MV-4-11 (cell line): ENCODE data around the gene SNX12.

ENCODE experiments used
- DNase-seq: peaks from one replicate; lab custom pipeline; 2025; lab: John Stamatoyannopoulos, UW

Gene SNX12

DNA sequence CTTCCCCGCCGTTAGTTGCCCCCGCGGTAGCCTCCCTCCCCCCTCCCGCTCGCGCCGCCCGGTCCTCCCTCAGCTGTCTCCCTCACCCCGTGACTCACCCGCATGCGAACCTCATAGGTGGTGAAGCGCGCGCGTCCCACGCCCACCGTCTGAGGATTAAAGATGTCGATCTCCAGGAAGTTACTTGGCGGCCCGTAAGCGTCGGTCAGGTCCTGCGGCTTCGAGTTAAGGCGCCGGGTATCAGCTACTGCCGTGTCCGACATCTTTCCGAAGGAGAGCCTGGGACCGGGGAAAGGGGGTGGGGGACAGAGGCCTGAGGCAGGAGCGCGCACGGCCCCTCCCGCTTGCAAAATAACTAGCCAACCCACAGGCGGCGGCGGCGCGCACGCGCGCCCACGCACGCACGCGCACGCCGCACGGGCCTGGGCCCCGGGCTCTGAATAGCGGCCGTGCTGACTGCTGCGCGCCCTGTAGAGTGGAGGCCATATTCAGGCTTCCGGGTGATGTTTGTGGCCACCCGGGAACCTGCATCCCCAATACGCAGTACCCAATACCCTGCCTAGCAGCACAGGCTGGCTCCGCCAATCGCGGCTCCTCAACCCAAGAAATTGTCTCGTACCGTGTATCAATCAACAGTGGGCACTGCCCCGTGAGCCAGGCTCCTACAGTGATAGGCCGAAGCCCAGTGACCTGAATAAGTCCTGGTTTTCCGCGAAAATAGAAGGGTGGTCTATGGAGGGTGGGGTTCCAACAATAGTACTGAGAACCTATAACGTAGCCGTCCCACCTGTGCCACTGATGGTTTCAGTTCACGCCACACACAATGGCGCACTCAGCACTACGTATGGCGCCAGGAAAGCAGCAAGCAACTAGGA is at the start of gene SNX12:
SNX12 (minus strand) TSS at position 291 of the 875 bp plus-strand sequence; CDS start at position 263, 28 bp downstream.
- DNase-seq, result peak; percentile 94

DNA sequence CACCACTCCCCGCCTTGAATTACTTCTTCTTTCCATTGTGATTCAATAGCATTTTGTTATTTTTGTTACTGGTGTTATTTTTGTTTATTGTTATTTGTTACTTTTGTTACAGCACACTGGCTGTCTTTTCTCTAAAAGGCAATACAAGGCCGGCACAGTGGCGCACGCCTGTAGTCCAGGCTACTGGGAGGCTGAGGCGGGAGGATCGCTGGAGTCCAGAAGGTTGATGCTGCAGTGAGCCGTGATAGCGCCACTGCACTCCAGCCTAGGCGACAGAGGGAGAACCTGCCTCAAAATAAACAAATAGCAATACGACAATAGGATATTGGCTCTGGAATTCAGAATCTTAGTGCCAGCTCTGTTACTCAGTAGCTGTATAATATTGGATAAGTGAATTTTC is 49.2 kb upstream of the SNX12 start:
- no peak for DNase-seq

DNA sequence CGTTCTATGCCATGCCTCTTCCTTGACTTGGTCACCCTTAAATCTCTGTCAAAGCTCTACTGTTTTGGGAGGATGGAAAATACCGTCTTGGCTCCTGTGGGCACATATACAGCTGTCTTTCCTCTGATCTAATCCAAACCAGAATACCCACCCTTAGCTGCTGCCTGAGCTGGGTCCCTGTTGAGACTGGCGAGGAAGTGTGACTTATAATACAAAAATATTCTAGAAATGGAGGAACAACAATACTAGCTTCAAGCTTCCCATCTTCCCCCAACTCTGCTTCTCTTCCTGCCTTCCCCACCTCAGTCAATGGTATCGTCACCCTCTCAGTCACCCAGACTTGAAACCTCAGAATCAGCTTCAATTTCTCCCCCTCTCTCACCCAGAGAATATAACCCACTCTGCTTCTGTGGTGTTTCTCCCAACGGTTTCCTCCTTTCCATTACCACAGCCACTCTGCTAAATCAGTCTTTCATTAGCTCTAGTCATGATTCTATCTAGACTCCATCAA is 43.8 kb upstream of the SNX12 start:
- peak; percentile 50 for DNase-seq

DNA sequence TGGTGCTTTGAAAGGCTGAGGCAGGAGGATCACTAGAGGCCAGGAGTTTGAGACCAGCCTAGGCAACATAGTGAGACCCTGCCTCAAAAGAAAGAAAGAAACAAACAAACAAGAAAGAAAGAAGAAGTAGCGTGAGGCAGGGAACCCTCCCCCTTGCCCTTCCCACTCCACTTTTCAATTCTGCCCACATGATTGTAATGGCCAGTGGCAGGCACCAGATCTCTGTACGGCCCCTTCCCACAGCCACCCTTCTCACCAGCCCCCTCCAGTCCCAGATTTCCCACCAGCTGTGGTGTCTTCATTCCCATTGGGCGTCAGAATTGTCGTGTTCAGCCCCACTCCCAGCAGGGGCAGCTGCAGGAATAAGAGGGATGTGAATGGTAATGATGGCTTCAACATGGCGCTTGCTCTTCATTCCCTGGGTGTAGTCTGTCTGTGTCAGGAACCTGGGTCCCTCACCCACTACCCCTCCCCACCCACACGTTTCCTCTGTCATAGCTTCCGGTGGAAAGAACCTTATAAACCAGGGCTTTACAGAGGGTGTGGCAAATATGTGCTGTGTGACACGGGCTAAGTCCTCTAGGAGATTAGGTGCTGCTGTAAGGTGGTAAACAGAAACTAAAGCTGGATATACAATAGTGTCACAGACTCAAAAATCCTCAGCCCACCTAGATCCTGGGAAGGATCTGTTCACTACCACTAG is 43.2 kb upstream of the SNX12 start, which contains the start of gene IL2RG:
IL2RG (minus strand) TSS at position 437 of the 703 bp plus-strand sequence; CDS start at position 399, 38 bp downstream.
- DNase-seq, result no peak

DNA sequence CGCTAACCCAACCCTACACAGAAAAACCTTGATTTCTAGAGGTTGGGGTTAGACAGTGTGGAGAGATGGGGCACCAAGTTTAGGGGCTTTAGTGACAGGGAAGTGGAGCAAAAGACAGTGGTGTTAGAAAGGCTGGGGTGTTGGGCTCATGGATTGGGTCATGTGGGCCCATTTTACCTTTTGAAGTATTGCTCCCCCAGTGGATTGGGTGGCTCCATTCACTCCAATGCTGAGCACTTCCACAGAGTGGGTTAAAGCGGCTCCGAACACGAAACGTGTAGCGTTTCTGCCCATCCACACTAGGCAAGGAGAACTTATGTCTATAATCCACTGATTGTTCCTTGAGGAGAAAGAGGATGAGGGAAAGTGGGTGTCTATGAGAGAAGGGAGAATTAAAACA is 40.9 kb upstream of the SNX12 start:
- no peak for DNase-seq

DNA sequence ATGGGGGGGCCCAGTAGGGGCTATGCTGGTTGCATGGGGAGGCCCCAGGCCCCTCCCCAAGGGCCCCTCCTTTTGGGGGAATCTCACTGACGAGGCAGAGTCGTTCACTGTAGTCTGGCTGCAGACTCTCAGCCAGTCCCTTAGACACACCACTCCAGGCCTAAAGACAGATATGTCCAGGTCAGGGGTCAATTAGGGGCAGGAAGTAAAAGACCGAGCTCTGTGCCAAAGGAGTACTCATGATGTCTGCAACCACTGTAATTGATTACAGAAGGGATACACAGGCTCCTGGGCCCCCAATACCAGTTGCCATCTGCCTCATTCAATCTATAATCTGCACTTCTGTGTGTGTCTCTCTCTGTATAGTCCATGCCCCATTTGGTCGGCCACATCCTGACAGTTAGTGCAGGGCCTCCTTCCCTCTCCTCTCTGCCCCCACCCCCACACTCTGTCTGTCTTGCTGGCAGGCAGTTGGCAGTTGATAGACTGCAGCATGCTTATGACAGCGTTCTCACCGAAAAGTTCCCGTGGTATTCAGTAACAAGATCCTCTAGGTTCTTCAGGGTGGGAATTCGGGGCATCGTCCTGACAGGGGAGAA is 39.7 kb upstream of the SNX12 start:
- DNase-seq, result peak; percentile 58

DNA sequence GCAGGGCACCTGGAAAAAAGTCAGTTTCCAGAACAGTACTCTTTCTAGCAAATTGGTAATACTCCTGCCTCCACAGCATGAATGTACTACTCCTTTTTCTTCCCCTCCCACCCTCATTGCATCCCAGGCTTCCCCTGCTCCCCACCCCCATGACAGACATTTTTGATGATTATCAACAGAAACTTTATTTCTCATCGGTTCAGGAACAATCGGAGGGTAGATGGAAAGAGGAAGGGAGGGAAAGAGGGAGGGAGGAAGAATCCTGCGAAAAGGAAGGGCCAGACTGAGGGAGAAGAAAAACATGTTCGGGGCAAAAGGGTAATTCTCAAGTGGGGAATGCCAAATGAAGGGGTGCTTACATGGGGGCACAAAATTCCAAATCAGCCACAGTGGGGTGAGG is 39.1 kb upstream of the SNX12 start:
- DNase-seq, result no peak

DNA sequence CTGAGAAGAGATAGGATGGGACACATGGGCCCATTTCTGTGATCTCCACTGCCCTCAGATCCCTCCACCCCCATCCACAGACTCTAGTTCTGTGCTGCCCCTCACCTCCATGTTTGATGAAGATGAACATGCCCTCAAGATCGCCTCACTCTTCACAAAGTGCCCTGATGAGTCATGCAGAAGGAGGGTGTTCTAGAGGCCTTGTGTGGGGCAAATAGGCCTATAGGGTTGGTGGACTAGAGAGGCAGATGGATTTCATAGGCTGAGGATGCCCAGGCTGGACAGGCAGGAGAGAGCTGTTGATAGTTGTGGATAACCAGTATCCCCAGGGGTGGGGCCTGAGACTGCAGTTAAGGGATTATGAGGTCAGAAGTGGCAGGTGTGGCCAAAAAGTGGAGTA is 38.3 kb upstream of the SNX12 start, which contains the start of gene CXorf65:
CXorf65 (minus strand) TSS at position 314 of the 400 bp plus-strand sequence; CDS start at position 130, 184 bp downstream.
- peak; percentile 59 for DNase-seq

DNA sequence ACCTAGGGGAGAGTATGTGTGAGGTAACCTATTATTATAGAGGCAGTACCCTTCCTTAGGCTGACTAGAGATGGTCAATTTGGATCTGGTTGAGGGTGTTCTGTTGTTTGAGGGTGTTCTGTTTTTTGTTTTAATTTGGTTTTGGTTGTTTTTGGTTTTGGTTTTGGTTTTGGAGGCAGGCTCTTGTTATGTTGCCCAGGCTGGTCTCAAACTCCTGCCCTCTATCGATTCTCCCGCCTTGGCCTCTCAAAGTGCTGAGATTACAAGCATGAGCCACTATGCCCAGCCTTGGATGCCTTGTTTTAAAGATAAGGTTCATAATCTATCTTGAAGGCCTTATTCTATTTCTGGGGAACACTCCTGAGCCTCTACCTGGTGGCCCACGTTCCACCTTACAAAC is 37.5 kb upstream of the SNX12 start:
- DNase-seq, result no peak

DNA sequence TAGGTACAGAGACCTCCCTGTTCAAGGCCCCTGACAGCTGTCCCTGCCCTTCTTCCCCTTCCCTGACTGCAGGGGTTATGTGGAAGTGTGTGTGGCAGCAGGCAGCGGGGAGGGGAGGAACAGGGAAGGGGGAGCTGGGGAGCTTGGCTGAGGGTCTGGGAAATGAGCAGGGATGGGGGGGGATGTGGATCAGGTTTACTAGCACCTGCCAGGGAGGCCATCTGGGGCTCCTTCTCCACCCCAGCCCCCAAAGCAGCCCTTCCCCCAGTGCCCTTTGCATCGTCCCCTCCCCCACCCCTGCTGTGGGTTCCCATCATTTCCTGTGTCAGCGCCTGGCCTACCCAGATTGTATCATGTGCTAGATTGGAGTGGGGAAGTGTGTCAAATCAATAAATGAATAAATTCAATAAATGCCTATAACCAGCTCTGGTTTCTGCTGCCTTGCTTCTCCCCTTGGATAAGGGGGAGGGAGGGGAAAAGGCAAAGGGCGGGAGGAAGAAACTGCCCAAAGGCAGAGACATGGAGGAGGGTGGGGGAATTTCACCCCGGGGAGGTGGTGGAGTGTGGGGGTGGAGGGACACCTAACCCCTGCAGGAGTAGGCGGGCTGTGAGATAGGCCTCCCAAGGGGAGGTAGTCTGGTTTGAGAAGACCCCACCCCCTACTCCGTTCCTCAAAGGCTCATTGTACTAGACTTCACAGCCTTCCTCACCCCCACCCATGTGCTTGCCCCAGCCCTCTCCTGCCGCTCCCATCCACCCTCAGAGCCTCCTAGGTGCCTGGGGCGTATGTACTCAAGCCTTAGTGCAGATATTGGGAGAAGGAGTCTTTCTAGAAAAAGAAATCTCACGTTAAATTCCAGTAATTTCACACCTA is 35.2 kb upstream of the SNX12 start:
- peak; percentile 34 for DNase-seq

DNA sequence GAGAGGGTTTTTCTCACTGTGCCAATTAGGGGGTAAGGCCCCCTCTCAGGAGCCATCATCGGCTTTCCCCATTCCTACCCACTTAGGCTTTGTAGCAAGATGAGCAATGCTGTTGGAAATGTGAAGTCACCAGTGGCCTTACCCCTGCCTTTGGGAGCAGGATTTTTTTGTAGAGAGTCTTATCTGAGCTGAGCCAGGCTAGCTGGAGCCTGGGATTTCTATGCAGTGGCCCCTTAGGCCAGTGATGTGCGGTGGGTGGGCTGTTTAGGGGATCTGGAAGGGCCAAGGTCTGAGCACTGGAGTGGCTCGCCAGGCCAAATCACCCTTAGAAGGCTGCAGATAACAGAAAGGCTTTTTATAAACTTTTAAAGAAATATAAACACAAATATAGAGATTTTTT is 34.2 kb upstream of the SNX12 start:
- no peak for DNase-seq

DNA sequence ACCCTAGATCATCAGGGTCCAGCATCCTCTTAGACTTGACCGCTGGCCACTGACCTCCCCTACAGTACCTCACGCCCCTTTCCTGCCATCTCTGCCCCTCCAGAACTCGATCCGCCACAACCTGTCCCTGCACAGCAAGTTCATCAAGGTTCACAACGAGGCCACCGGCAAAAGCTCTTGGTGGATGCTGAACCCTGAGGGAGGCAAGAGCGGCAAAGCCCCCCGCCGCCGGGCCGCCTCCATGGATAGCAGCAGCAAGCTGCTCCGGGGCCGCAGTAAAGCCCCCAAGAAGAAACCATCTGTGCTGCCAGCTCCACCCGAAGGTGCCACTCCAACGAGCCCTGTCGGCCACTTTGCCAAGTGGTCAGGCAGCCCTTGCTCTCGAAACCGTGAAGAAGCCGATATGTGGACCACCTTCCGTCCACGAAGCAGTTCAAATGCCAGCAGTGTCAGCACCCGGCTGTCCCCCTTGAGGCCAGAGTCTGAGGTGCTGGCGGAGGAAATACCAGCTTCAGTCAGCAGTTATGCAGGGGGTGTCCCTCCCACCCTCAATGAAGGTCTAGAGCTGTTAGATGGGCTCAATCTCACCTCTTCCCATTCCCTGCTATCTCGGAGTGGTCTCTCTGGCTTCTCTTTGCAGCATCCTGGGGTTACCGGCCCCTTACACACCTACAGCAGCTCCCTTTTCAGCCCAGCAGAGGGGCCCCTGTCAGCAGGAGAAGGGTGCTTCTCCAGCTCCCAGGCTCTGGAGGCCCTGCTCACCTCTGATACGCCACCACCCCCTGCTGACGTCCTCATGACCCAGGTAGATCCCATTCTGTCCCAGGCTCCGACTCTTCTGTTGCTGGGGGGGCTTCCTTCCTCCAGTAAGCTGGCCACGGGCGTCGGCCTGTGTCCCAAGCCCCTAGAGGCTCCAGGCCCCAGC is 32.7 kb upstream of the SNX12 start:
- no peak for DNase-seq

DNA sequence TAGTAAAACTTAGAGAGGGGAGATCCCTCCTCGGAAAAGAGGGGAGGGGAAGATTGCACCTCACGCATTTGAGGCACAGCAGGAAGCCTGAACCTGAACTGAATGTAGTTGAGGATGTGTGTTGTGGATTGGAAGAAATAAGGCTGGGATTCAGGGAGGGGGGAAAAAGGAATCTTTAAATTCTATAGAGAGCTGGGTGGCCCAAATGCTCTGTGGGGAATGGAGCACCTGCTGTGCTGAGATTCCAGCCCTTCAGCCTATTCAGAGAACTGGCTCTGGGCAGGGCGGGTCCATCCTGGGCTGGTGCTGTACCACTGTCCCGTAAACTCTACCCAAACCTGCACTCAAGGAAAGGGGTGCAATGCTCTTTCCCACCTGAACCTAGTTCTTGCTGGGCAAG is 31.6 kb upstream of the SNX12 start:
- DNase-seq, result no peak

DNA sequence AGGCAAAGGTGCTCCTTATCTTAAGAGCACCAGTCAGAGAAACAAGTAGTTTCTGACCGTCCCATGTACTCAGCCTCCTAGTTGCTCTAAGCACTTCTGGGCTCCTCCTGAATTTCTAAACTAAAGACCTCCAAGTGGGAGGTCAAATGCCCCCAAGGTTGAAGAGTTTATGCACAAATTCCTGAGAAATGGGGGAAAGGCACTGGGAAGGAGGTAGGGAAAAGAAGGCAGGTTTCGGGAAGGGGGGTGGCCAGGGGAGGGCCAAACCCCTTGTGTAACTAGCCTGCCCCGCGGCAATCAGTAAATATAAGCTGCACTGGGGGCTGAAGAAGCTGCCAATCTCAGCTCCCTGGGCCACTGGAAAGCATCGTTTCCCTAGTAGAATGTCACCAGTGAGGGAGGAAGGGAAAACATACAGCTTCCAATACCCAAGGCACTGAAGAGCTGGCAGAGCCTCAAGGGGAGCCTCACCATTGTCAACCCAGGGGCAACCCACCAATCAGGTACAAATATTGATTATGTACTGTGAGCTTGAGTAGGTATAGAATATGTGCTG is 30.9 kb upstream of the SNX12 start:
- DNase-seq, result no peak

DNA sequence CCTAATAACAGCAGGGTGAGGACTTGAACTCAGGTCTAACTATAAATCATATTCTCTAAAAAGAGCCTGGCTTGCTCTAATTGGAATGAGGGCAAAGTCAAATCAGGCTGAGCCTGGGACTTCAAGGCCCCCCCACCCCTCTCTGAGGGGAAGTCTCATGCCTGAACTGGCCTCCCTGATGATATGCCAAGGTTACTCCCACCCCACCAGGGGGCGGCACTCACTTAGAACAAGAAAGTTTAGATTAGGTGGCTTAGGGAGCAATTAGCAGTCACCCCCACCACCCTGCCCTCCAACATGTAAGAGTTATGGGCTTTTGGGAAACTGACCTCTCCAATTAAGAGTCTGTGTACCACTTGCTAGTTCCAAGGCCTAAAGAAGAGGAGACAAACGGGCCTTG is 30.2 kb upstream of the SNX12 start:
- DNase-seq, result peak; percentile 60

DNA sequence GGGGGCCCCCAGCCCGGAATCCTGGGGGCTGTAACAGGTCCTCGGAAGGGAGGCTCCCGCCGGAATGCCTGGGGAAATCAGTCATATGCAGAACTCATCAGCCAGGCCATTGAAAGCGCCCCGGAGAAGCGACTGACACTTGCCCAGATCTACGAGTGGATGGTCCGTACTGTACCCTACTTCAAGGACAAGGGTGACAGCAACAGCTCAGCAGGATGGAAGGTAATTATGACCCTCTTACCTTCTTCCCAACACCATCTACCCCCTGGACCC is 28.6 kb upstream of the SNX12 start:
- no peak for DNase-seq

DNA sequence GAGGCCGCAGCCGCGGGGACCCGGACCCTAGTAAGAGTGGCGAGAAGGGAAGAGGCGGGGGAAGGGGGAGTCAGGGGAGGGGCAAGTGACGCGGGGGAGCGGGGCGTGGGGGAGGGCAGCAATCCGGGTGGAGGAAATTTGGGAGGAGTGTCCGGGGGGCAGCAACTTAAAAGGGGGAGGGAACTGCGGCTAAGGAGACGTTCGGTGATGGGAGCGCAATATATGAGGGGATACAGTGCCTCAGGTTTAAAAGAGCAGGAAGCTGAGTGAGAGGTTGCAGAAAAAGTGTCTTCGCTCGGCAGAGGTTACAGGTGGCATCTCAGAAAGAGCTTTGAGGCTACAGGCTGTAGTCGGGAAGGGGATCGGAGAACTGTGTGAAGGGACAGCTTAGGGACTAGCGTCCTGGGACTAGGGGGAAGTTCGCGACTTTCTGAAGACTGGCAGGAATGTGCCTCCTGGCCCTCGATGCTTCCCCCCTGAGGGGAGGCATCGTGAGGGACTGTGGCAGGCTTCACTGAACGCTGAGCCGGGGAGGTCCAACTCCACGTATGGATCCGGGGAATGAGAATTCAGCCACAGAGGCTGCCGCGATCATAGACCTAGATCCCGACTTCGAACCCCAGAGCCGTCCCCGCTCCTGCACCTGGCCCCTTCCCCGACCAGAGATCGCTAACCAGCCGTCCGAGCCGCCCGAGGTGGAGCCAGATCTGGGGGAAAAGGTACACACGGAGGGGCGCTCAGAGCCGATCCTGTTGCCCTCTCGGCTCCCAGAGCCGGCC is 28.0 kb upstream of the SNX12 start:
- DNase-seq, result no peak

DNA sequence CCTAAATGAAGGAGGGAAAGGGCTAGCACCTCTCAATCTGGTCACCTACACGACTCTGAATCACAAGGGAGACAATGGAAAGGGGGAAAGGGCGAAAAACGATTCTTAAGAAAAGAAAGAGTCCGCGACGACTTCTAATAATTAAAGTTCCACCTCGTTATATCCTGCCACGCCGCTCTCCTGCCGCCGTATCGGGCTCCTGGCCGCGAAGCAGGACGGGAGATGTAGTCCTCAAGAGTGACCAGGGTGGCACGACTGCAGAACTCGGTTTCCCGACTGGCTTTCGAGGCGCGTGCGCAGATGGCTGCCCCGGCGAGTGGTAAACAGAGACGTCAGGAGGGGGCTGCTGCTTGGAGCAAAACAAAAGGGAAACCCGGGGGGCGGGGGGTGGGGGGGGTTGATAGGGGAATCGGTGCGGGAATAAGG is 27.4 kb upstream of the SNX12 start, which contains the start of gene FOXO4:
FOXO4 (plus strand) TSS at position 297 of the 426 bp plus-strand sequence. CDS start 678 bp downstream, outside the sequence.
- peak; percentile 72 for DNase-seq

DNA sequence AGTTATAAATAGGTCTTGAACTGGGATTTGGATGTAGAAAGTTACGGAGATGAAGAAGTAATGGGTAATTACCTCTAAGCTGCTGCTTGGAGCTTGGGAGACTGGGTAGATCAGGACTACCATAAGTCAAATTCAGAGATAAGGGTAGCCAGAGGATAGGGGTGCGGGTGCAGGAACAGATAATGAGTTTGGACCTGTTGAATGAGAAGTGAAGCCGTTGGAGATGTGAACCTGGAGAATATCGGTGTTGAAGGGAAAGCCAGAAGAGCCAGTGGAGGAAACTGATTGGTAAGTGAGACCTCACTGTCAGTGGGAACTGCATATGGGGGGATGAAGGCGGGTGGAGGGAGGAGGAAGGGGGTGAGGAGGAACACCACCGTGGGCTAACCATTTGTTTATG is 26.9 kb upstream of the SNX12 start:
- DNase-seq, result no peak
